IMR-90 (cell line): ENCODE data around the gene MAGI1. TPM values are rescaled to one million over a fixed set of nuclear protein-coding genes. Genes with fewer than 3 reads are reported as not detected.

Experiments
- ATAC-seq: fragments of 200-7000 bp; cut with Tn5 transposase; 2 replicates; pipeline ENCODE4 v1.9.1; 2020; ENCODE audit warnings: low read depth, mild to moderate bottlenecking, moderate library complexity
- BruUV-seq: library from RNA; stranded (reverse); fragments of 400-500 nt; replicated peaks from 2 replicates; lab custom pipeline; 2021; lab: Mats Ljungman, UMichigan
- CTCF ChIA-PET: fragments of 300-600 bp; formaldehyde crosslinking; extraction: SDS; loops from one replicate; lab custom pipeline; 2021; ENCODE audit warnings: antibody characterized with exemption; lab: Yijun Ruan, JAX
- POLR2A ChIA-PET: fragments of 300-600 bp; sonication (Branson Sonifier 250); formaldehyde crosslinking; loops from one replicate; lab custom pipeline; 2022; ENCODE audit warnings: antibody characterized with exemption; ENCODE audit not compliant: unreplicated experiment; lab: Charles Lee
- DNase-seq: peaks from one replicate; pipeline ENCODE4 v3.0.0; 2013
- H2AFZ ChIP-seq: replicated peaks from 2 replicates; pipeline ENCODE3; 2013; ENCODE audit warnings: low read length, mild to moderate bottlenecking; ENCODE audit not compliant: poor library complexity
- H2AK5ac ChIP-seq: 2 replicates; pipeline ENCODE4 v1.6.1; 2013; ENCODE audit warnings: low read depth, low read length, inconsistent platforms
- H2AK9ac ChIP-seq: replicated peaks from 2 replicates; pipeline ENCODE3; 2013; ENCODE audit warnings: mild to moderate bottlenecking, low read depth, low read length, moderate library complexity; ENCODE audit not compliant: poor library complexity
- H2BK120ac ChIP-seq: 2 replicates; pipeline ENCODE4 v1.6.1; 2013; ENCODE audit warnings: low read depth, low read length, inconsistent platforms
- H2BK15ac ChIP-seq: 3 replicates; pipeline ENCODE4 v1.6.1; 2013; ENCODE audit warnings: low read depth, low read length, inconsistent platforms
- H2BK20ac ChIP-seq: 2 replicates; pipeline ENCODE4 v1.6.1; 2013; ENCODE audit warnings: low read depth, mild to moderate bottlenecking, inconsistent platforms, low read length, moderate library complexity
- H2BK5ac ChIP-seq: 2 replicates; pipeline ENCODE4 v1.6.1; 2013; ENCODE audit warnings: mild to moderate bottlenecking, low read depth, low read length, inconsistent platforms; ENCODE audit not compliant: poor library complexity, severe bottlenecking
- H3K14ac ChIP-seq: replicated peaks from 2 replicates; pipeline ENCODE4 v1.6.1; 2013; ENCODE audit warnings: low read depth, low read length, inconsistent platforms
- H3K18ac ChIP-seq: 2 replicates; pipeline ENCODE4 v1.6.1; 2013; ENCODE audit warnings: low read depth, low read length, control low read depth
- H3K23ac ChIP-seq: 2 replicates; pipeline ENCODE4 v1.6.1; 2013; ENCODE audit warnings: low read depth, low read length, inconsistent platforms
- H3K27ac ChIP-seq: 2 replicates; pipeline ENCODE4 v1.5.1; 2013; ENCODE audit warnings: mild to moderate bottlenecking, control low read depth, low read length; ENCODE audit not compliant: insufficient read depth
- H3K27me3 ChIP-seq: 2 replicates; pipeline ENCODE4 v1.6.1; 2013; ENCODE audit warnings: low read length; ENCODE audit not compliant: control insufficient read depth, insufficient read depth
- H3K36me3 ChIP-seq: 2 replicates; pipeline ENCODE4 v1.6.1; 2013; ENCODE audit warnings: low read length, mixed read lengths; ENCODE audit not compliant: control insufficient read depth, insufficient read depth
- H3K4ac ChIP-seq: 2 replicates; pipeline ENCODE4 v1.6.1; 2013; ENCODE audit warnings: low read depth, low read length, inconsistent platforms
- H3K4me1 ChIP-seq: 2 replicates; pipeline ENCODE4 v1.6.1; 2013; ENCODE audit warnings: low read length, mixed read lengths; ENCODE audit not compliant: control insufficient read depth, insufficient read depth
- H3K4me2 ChIP-seq: 2 replicates; pipeline ENCODE4 v1.6.1; 2013; ENCODE audit warnings: low read depth, mild to moderate bottlenecking, control low read depth, low read length, moderate library complexity
- H3K4me3 ChIP-seq: 2 replicates; pipeline ENCODE4 v1.5.1; 2013; ENCODE audit warnings: low read depth, mild to moderate bottlenecking, control low read depth, low read length, moderate library complexity; ENCODE audit not compliant: insufficient read depth
- H3K56ac ChIP-seq: 2 replicates; pipeline ENCODE4 v1.6.1; 2013; ENCODE audit warnings: low read length, inconsistent platforms; ENCODE audit not compliant: insufficient read depth; ENCODE audit errors: extremely low read depth
- H3K79me1 ChIP-seq, 2 experiments: 2 replicates each; pipeline ENCODE4 v1.6.1; 2013; ENCODE audit warnings: low read length in 2 of 2, inconsistent platforms in 1 of 2, low read depth in 1 of 2
- H3K9ac ChIP-seq: 2 replicates; pipeline ENCODE4 v1.6.1; 2013; ENCODE audit warnings: low read depth, low read length, control low read depth
- H3K9me1 ChIP-seq: 2 replicates; pipeline ENCODE4 v1.6.1; 2013; ENCODE audit warnings: low read length, inconsistent platforms; ENCODE audit not compliant: insufficient read depth
- H3K9me3 ChIP-seq: 2 replicates; pipeline ENCODE4 v1.6.1; 2013; ENCODE audit warnings: low read length; ENCODE audit not compliant: control insufficient read depth, insufficient read depth
- H4K20me1 ChIP-seq: 2 replicates; pipeline ENCODE4 v1.6.1; 2013; ENCODE audit warnings: low read length, inconsistent platforms; ENCODE audit not compliant: insufficient read depth
- H4K5ac ChIP-seq: 2 replicates; pipeline ENCODE4 v1.6.1; 2013; ENCODE audit warnings: mild to moderate bottlenecking, low read depth, low read length, control low read depth
- H4K8ac ChIP-seq, 2 experiments: 2 replicates each; pipeline ENCODE4 v1.6.1; 2013; ENCODE audit warnings: low read depth in 2 of 2, low read length in 2 of 2, control low read depth in 1 of 2, inconsistent platforms in 1 of 2
- H4K91ac ChIP-seq: 2 replicates; pipeline ENCODE4 v1.6.1; 2013; ENCODE audit warnings: low read depth, low read length, inconsistent platforms; ENCODE audit not compliant: insufficient read depth
- BHLHE40 ChIP-seq: fragments of 150-350 bp; IDR thresholded peaks from 2 replicates; pipeline ENCODE4 v1.6.1; 2016; ENCODE audit warnings: mild to moderate bottlenecking, low read depth, low read length
- CEBPB ChIP-seq: IDR thresholded peaks from 2 replicates; pipeline ENCODE4 v1.6.1; 2012; ENCODE audit warnings: low read depth, low read length, improper control_type of control experiment
- CHD1 ChIP-seq: IDR thresholded peaks from 2 replicates; pipeline ENCODE4 v1.6.1; 2012; ENCODE audit warnings: low read depth, low read length, improper control_type of control experiment
- CTCF ChIP-seq: conservative IDR thresholded peaks from 2 replicates; pipeline ENCODE4 v1.5.1; 2012; ENCODE audit warnings: mild to moderate bottlenecking, low read depth, low read length, improper control_type of control experiment
- ELK1 ChIP-seq: fragments of 150-350 bp; IDR thresholded peaks from 2 replicates; pipeline ENCODE4 v1.6.1; 2016; ENCODE audit warnings: low read depth, mild to moderate bottlenecking, low read length, moderate library complexity, borderline replicate concordance
- FOS ChIP-seq: fragments of 150-350 bp; IDR thresholded peaks from 2 replicates; pipeline ENCODE4 v1.6.1; 2016; ENCODE audit warnings: low read depth, low read length
- MAFK ChIP-seq: IDR thresholded peaks from 2 replicates; pipeline ENCODE4 v1.6.1; 2012; ENCODE audit warnings: low read depth, low read length, improper control_type of control experiment
- MAZ ChIP-seq: IDR thresholded peaks from 2 replicates; pipeline ENCODE4 v1.6.1; 2012; ENCODE audit warnings: low read depth, mild to moderate bottlenecking, low read length, improper control_type of control experiment, moderate library complexity, borderline replicate concordance
- MXI1 ChIP-seq: IDR thresholded peaks from 2 replicates; pipeline ENCODE4 v1.6.1; 2012; ENCODE audit warnings: low read depth, mild to moderate bottlenecking, low read length, moderate library complexity, borderline replicate concordance
- NFE2L2 ChIP-seq: fragments of 150-350 bp; IDR thresholded peaks from 2 replicates; pipeline ENCODE4 v1.6.1; 2016; ENCODE audit warnings: low read depth, mild to moderate bottlenecking, low read length
- POLR2A ChIP-seq: IDR thresholded peaks from 2 replicates; pipeline ENCODE4 v1.6.1; 2012; ENCODE audit warnings: mild to moderate bottlenecking, low read depth, low read length
- RAD21 ChIP-seq: IDR thresholded peaks from 2 replicates; pipeline ENCODE4 v1.6.1; 2012; ENCODE audit warnings: low read length, improper control_type of control experiment
- RCOR1 ChIP-seq: IDR thresholded peaks from 2 replicates; pipeline ENCODE4 v1.6.1; 2012; ENCODE audit warnings: mild to moderate bottlenecking, low read length, improper control_type of control experiment; ENCODE audit not compliant: insufficient replicate concordance
- RFX5 ChIP-seq: IDR thresholded peaks from 2 replicates; pipeline ENCODE4 v1.8.0; 2012; ENCODE audit warnings: low read depth, mild to moderate bottlenecking, low read length, moderate library complexity
- SMC3 ChIP-seq: fragments of 150-350 bp; IDR thresholded peaks from 2 replicates; pipeline ENCODE4 v1.6.1; 2016; ENCODE audit warnings: low read depth, mild to moderate bottlenecking, antibody characterized with exemption, low read length, moderate library complexity
- USF2 ChIP-seq: fragments of 150-350 bp; IDR thresholded peaks from 2 replicates; pipeline ENCODE4 v1.6.1; 2017; ENCODE audit warnings: mild to moderate bottlenecking, antibody characterized with exemption, low read length, low read depth
- WGBS, 2 experiments: methylation state at CpG; one replicate each; pipeline versions ENCODE4 v1.1.5 to v1.1.7; 2013; ENCODE audit warnings: missing lambda C conversion rate in 2 of 2; ENCODE audit not compliant: insufficient read length in 1 of 2; ENCODE audit errors: extremely low coverage in 2 of 2; 5-methylcytosine and 5-hydroxymethylcytosine counted together
- dilution Hi-C: fragments of 300-500 bp; cut with HindIII; formaldehyde crosslinking; loops from one replicate; pipeline ENCODE4 v1.14.3; 2018; ENCODE audit warnings: low sequenced_read_pairs; ENCODE audit not compliant: unreplicated experiment
- in situ Hi-C: fragments of 300-500 bp; cut with MboI; formaldehyde crosslinking; loops from 3 replicates; pipeline ENCODE4 v1.14.3; 2019; ENCODE audit warnings: low sequenced_read_pairs, inconsistent platforms, mixed read lengths
- intact Hi-C: fragments of 100-400 bp; cut with micrococcal nuclease; formaldehyde crosslinking; loops from 2 replicates; pipeline ENCODE4 v1.10.0; 2022
- polyA plus RNA-seq, 3 experiments: library from polyadenylated mRNA; depleted of rRNA; stranded (reverse); fragments of >200 nt; gene quantifications; 2 replicates each; pipeline ENCODE4 v1.2.3, GENCODE V29; 2012; ENCODE audit warnings: low replicate concordance in 1 of 3
- total RNA-seq: library from RNA; depleted of rRNA; stranded (reverse); fragments of >200 nt; gene quantifications from 2 replicates; pipeline ENCODE4 v1.2.3, GENCODE V29; 2012

MAGI1 gene
- total and polyA plus RNA-seq, 2 of the 4 experiments (the other 2 are of a cell fraction): 14.5 to 24.2 TPM

GRCh38 chr3:65714134-65714533 lies 324.6 kb downstream of the MAGI1 start:
- Histone ChIP-seq H3K18ac (no peak overlapping the region), H3K14ac (no peak overlapping the region; the same call in 1 of the 2 replicates), H4K91ac (no peak overlapping the region), H2BK20ac (no peak overlapping the region), H3K23ac (no peak overlapping the region), H3K4me2 (no peak overlapping the region), H4K5ac (no peak overlapping the region), H2BK120ac (no peak overlapping the region), H2AFZ (no peak overlapping the region), H3K4ac (no peak overlapping the region), H2BK15ac (no peak overlapping the region), H3K79me1 (peaks cover 16 to 22% of the 10 kb centered on the region in 2 experiments; a peak in 3 of 4 replicates), H4K8ac (no peak overlapping the region), H2AK5ac (no peak overlapping the region; the same call in 1 of the 2 replicates), H3K56ac (no peak overlapping the region), H3K27me3 (no peaks in the 10 kb centered on the region), H3K27ac (no peak overlapping the region), H4K20me1 (no peaks in the 10 kb centered on the region; the same call in 1 of the 2 replicates), H3K9ac (no peak overlapping the region), H3K36me3 (no peaks in the 10 kb centered on the region), H3K9me3 (no peaks in the 10 kb centered on the region), H3K4me3 (no peak overlapping the region), H2AK9ac (no peak overlapping the region), H3K9me1 (no peaks in the 10 kb centered on the region), H3K4me1 (peaks cover 8% of the 10 kb centered on the region), H2BK5ac (no peak overlapping the region)
- no CpG with 5 or more reads among the region's 6 CpGs for WGBS, 2 experiments
- in situ Hi-C loops (no loop called here), intact Hi-C loops (no loop called here), dilution Hi-C loops (no loop called here)
- peak; percentile 75 for DNase-seq
- BruUV-seq: no TSS peak
- POLR2A ChIA-PET: no interaction called here
- ATAC-seq: peak; percentile 74
- CTCF ChIA-PET: no interaction called here
- no peak; the same call in 1 of the 2 replicates for TF ChIP-seq FOS
- no peak for TF ChIP-seq RCOR1
- no peak for TF ChIP-seq ELK1
- no peak for TF ChIP-seq RFX5
- TF ChIP-seq POLR2A: no peak
- no peak for TF ChIP-seq NFE2L2
- TF ChIP-seq BHLHE40: no peak
- TF ChIP-seq USF2: no peak
- no peak for TF ChIP-seq MAFK
- no peak for TF ChIP-seq MAZ
- TF ChIP-seq CEBPB: no peak
- TF ChIP-seq MXI1: no peak
- TF ChIP-seq RAD21: no peak
- no peak for TF ChIP-seq CTCF
- TF ChIP-seq CHD1: no peak
- TF ChIP-seq SMC3: no peak
